ENCODE measurements around the gene PKIB.

DNA sequence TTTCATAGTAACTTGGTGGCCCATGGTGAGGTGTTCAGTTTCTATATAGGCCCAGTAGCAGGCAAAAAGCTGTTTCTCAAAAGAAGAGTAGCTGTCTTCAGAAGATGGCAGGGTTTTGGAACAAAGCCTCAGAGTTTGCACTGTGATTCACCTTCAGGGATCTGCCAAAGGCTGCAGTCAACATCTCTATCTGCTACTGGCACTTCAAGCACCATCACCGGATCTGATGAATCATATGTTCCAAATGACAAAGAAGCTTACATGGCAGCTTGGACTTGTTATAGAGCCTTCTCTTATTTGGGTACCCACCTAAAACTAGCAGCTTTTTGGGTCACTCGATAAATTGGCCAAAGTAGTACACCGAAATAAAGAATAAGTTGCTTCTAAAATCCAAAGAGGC is 39.5 kb downstream of the PKIB start:
- TF ChIP-seq, protein P1, sequence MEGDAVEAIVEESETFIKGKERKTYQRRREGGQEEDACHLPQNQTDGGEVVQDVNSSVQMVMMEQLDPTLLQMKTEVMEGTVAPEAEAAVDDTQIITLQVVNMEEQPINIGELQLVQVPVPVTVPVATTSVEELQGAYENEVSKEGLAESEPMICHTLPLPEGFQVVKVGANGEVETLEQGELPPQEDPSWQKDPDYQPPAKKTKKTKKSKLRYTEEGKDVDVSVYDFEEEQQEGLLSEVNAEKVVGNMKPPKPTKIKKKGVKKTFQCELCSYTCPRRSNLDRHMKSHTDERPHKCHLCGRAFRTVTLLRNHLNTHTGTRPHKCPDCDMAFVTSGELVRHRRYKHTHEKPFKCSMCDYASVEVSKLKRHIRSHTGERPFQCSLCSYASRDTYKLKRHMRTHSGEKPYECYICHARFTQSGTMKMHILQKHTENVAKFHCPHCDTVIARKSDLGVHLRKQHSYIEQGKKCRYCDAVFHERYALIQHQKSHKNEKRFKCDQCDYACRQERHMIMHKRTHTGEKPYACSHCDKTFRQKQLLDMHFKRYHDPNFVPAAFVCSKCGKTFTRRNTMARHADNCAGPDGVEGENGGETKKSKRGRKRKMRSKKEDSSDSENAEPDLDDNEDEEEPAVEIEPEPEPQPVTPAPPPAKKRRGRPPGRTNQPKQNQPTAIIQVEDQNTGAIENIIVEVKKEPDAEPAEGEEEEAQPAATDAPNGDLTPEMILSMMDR (IDR thresholded peaks at IDR 0.05) = no peak
- no peak for TF ChIP-seq POLR2A (IDR thresholded peaks at IDR 0.05)

Measured in testis (tissue), 2 donors.